OCI-LY1 (cell line): ENCODE measurements around the gene MAD1L1.

Experiments
- EZH2 ChIP-seq: fragments of 200-600 bp; sonication (generic), shearing (Covaris generic); IDR thresholded peaks from 2 replicates; pipeline ENCODE4 v1.8.0; 2017; ENCODE audit warnings: borderline replicate concordance, mixed run types, mild to moderate bottlenecking, antibody characterized with exemption, low read length, moderate library complexity, mixed read lengths
- TF ChIP-seq, protein P1 (sequence below): fragments of 200-600 bp; sonication (generic), shearing (Covaris generic); IDR thresholded peaks from 2 replicates; pipeline ENCODE4 v1.5.1; 2017; ENCODE audit warnings: mild to moderate bottlenecking, antibody characterized with exemption, low read length, moderate library complexity, mixed read lengths

DNA sequence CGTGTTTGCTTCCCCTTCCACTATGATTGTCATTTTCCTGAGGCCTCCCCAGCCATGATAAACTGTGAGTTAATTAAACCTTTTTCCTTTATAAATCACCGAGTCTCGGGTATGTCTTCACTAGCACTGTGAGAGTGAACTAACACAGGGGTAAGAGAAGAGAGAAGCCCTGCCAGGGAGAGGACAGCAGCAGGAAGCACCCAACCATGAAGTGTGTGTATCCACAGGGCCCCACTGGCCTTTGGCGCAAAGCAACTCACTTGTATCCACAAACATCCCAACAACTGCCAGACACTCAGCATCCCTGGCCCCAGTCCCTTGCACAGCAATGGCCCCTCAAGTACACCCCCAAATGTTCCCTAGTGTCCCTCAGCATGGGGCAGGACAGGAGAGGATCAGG, 115.1 kb downstream of the MAD1L1 start:
- TF ChIP-seq, protein P1, sequence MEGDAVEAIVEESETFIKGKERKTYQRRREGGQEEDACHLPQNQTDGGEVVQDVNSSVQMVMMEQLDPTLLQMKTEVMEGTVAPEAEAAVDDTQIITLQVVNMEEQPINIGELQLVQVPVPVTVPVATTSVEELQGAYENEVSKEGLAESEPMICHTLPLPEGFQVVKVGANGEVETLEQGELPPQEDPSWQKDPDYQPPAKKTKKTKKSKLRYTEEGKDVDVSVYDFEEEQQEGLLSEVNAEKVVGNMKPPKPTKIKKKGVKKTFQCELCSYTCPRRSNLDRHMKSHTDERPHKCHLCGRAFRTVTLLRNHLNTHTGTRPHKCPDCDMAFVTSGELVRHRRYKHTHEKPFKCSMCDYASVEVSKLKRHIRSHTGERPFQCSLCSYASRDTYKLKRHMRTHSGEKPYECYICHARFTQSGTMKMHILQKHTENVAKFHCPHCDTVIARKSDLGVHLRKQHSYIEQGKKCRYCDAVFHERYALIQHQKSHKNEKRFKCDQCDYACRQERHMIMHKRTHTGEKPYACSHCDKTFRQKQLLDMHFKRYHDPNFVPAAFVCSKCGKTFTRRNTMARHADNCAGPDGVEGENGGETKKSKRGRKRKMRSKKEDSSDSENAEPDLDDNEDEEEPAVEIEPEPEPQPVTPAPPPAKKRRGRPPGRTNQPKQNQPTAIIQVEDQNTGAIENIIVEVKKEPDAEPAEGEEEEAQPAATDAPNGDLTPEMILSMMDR, result no peak
- no peak for TF ChIP-seq EZH2
